Measurements from ENCODE around the gene HJURP. TPM values are rescaled to one million over a fixed set of nuclear protein-coding genes. Genes with fewer than 3 reads are reported as not detected.

HJURP gene
- total and polyA plus RNA-seq, 9 of the 15 experiments (the other 6 are each of a cell fraction or from before 2014, with no cell fraction given) = 13.8 to 102 (median 28.3) TPM

DNA sequence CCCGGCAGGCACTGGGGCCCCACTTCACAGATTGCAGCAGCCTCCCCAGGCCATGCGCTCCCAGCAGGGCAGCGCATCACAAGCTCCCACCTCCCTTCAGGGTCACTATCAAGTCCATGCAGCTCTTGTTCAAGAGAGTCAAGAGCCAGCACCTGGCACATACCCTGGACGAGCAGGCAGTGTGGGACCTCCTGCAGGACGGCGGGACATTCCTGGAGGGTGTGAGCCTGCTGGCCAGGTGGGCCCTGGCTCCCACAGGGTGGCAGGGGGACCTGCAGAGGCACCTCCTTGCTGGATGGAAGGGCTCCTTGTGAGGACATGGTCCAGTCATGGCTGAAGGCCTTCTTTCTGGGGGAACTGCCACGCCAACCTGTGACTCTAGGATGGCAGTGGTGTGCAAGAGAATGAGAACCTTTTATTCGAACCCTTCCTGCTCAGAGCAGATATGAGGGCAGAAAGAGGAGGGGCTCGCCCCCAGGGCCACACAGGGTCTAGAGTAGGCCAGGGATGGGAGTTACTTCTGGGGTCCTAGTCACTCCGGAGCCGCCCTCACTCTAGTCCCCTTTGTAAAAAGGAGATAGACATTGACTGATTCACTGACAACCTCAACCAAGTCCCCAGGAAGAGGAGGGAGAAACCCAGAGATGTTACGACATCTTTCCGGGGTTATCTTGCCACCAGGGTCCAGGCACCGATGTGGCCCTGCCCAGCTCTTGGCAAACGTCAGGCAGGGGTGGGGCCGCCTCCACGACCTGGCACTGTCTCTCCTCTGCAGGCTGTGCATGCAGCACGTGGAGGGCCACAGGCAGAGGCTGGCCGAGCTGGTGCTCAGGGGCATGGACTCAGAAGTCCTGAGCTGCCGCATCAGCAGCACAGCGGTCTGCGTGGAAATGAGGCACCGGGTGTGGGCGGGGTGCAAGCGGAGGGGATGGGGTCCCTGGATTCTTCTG, 31.3 kb downstream of the HJURP start (continued):
- TF ChIP-seq, protein P1, sequence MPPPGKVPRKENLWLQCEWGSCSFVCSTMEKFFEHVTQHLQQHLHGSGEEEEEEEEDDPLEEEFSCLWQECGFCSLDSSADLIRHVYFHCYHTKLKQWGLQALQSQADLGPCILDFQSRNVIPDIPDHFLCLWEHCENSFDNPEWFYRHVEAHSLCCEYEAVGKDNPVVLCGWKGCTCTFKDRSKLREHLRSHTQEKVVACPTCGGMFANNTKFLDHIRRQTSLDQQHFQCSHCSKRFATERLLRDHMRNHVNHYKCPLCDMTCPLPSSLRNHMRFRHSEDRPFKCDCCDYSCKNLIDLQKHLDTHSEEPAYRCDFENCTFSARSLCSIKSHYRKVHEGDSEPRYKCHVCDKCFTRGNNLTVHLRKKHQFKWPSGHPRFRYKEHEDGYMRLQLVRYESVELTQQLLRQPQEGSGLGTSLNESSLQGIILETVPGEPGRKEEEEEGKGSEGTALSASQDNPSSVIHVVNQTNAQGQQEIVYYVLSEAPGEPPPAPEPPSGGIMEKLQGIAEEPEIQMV (tag; conservative IDR thresholded peaks at IDR 0.05; ENCODE audit: low read depth) = no peak
- TF ChIP-seq ZKSCAN3 (CRISPR knock-in tag; IDR thresholded peaks at IDR 0.05) (no peak), CBX3 (IDR thresholded peaks at IDR 0.05; ENCODE audit: borderline replicate concordance in 1 of 2, low read length in 2 of 2) (no peak), SNIP1 (IDR thresholded peaks at IDR 0.05; ENCODE audit: low read depth) (no peak), RBM14 (IDR thresholded peaks at IDR 0.05; ENCODE audit: borderline replicate concordance, insufficient read depth, low read depth, low read length) (no peak), MED1 (CRISPR knock-in tag; IDR thresholded peaks at IDR 0.05; ENCODE audit: borderline replicate concordance) (no peak)
- TF ChIP-seq, protein P2, sequence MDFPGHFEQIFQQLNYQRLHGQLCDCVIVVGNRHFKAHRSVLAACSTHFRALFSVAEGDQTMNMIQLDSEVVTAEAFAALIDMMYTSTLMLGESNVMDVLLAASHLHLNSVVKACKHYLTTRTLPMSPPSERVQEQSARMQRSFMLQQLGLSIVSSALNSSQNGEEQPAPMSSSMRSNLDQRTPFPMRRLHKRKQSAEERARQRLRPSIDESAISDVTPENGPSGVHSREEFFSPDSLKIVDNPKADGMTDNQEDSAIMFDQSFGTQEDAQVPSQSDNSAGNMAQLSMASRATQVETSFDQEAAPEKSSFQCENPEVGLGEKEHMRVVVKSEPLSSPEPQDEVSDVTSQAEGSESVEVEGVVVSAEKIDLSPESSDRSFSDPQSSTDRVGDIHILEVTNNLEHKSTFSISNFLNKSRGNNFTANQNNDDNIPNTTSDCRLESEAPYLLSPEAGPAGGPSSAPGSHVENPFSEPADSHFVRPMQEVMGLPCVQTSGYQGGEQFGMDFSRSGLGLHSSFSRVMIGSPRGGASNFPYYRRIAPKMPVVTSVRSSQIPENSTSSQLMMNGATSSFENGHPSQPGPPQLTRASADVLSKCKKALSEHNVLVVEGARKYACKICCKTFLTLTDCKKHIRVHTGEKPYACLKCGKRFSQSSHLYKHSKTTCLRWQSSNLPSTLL (IDR thresholded peaks at IDR 0.05) = no peak
- TF ChIP-seq, protein P3, sequence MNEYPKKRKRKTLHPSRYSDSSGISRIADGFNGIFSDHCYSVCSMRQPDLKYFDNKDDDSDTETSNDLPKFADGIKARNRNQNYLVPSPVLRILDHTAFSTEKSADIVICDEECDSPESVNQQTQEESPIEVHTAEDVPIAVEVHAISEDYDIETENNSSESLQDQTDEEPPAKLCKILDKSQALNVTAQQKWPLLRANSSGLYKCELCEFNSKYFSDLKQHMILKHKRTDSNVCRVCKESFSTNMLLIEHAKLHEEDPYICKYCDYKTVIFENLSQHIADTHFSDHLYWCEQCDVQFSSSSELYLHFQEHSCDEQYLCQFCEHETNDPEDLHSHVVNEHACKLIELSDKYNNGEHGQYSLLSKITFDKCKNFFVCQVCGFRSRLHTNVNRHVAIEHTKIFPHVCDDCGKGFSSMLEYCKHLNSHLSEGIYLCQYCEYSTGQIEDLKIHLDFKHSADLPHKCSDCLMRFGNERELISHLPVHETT (CRISPR knock-in tag; conservative IDR thresholded peaks at IDR 0.05 in 1 of 2, IDR thresholded peaks at IDR 0.05 in 1 of 2) = no peak

Data from K562 (cell line).